GM11168 (cell line): ENCODE data around the gene SLC35F1.
"Not testable (repeated sequence)": the region's sequence is repeated elsewhere in the genome, so short reads cannot be mapped to it uniquely, and the experiment has no call there.

Experiments used
- in situ Hi-C: fragments of 300-500 bp; cut with MboI; formaldehyde crosslinking; loops from one replicate; pipeline ENCODE4 v1.12.0; 2022; ENCODE audit warnings: low sequenced_read_pairs; ENCODE audit not compliant: unreplicated experiment

SLC35F1 gene

DNA sequence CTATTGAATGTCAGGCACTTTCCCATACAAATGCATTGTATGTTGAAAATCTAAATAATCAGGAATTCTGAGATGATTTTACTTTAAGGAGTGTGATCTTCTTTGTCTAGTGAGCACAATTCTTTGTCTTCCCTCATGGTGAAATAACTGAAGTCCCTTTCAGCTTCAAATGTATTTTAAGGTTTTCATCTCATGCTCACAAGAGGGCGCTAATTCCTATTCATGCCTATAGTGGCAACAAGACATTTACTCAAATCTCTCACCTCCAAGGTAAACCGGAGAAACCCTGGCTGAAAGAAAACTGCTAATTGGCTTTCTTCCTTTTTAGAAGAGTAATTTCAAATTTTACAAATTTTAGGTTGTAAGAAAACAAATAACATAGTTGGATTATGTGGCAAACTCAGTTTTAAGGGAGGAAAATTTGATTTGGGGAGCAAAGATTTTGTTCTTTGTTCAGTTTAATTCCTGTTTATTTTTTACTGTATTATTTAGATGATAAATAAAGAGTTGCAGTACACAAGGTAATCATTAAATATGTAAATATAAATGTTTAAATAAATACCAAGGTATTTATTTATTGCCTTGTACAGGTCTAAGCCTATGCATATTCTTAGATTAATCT is 69.1 kb downstream of the SLC35F1 start:
- in situ Hi-C loops, result loop anchor here (25.0 kb wide), 1 partner anchor 261 kb away; no protein-coding TSS in a partner anchor

DNA sequence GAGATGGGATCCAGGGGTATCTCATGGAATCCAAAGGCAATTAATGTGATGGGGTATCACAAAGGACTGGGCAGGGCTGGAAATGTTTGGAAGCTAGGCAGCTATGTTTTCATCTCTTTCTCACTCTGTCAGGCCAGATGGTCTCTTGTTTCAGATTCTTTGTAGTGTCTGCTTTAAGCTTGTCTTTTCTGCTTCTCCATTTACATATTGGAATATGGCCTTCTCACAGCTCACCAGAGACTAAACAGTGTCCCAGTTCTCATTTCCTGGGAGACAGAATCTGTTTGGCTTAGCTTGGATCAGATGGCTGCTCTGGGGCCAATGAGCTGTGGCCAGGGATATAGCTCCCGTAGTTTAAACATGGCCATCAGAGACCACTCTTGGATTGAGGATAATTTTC is 78.9 kb downstream of the SLC35F1 start:
- in situ Hi-C loops, result loop anchor here (25.0 kb wide), 1 partner anchor 251 kb away; no protein-coding TSS in a partner anchor

GRCh38 chr6:117986396-117986795 is 79.3 kb downstream of the SLC35F1 start:
- in situ Hi-C loops, result loop anchor here (25.0 kb wide), 1 partner anchor 251 kb away; no protein-coding TSS in a partner anchor

DNA sequence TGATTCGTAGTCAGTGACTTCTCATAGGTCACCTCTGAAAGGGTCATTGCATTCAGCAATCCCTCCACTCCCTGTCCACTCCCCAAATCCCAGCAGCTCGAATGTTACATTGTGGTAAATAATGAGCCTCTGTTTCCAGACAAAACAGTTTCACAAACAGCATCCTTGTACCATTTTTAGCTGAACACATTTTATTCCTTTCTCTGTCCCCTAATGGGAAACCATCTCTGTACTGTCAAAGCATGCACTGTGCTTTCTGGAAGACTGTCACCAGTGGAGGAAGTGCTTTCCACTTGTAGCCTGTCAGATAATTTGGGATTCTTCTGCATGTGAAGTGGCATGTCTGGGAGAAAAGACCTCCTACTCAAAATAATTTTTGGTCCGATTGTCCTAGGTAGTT is 82.0 kb downstream of the SLC35F1 start:
- in situ Hi-C loops, result loop anchor here (25.0 kb wide), 1 partner anchor 248 kb away; no protein-coding TSS in a partner anchor

DNA sequence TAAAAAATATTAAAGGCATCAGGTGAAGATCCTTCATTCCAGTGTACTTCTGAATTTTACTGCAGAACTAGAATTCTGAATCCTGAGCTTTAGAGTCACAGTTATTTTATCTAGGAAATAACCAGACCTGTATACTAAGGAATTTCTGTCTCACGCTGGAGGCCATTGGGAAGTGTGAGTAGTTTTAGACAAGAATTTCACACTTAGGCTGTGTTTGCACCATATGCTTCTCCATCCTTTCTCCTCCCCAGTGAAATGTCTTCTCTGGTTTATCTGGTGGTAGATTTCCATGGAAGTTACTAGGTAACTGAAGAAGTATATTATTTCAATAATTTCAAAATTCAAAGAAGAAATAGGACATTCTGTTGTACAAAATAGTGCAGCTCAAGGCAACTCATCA is 83.1 kb downstream of the SLC35F1 start:
- in situ Hi-C loops, result loop anchor here (25.0 kb wide), 1 partner anchor 247 kb away; no protein-coding TSS in a partner anchor

DNA sequence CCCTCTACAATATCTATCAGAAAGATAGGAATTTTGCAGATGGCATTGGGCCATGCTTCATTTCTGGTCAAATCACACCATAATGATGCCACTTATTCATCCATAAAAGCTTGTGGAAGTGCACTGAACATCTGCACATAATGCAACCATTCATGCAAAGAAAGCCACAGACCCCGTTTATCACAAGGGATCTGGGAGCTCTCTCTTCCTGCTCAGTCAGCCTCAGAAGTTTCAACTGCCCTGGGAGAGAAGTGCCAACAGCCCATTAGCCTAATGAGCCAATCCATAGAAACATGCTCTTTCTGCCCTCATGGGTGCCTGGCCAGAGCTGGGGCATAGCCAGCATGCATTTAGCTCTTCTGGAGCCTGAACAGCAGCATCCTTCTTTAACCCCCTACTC is 85.8 kb downstream of the SLC35F1 start:
- in situ Hi-C loops, result loop anchor here (25.0 kb wide), 1 partner anchor 244 kb away; no protein-coding TSS in a partner anchor

- in situ Hi-C loops, result no loop called here
These were observed 105.9 kb downstream of the SLC35F1 start for GRCh38 chr6:118012944-118013343.

DNA sequence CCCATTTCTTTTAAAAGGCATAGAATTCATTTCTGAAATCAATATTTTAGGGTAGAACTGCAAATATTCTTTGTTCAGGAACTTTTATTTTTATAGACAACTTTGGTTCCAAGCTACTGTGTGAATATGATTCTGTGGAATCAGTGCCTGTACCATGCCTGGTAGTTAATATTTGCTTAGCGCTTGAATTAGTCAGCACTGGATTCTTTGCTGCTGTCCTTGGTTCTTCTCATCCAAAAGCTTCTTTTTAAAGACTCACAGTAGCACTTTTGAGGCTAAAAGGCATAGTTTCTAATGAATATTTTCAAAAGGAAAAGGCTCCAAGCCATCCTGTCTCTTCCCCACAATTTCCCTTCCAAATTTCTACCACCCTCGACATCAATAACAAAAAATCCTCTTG is 109.5 kb downstream of the SLC35F1 start:
- in situ Hi-C loops, result no loop called here

GRCh38 chr6:118017301-118017848 is 110.3 kb downstream of the SLC35F1 start:
- in situ Hi-C loops, result no loop called here

- in situ Hi-C loops, result no loop called here
These were observed 116.7 kb downstream of the SLC35F1 start for GRCh38 chr6:118023771-118024170.

GRCh38 chr6:118029967-118030366 is 122.9 kb downstream of the SLC35F1 start:
- in situ Hi-C loops, result no loop called here

- in situ Hi-C loops, result not testable (repeated sequence)
These were observed 130.4 kb downstream of the SLC35F1 start for GRCh38 chr6:118037479-118037878.

- in situ Hi-C loops, result no loop called here
These were observed 135.8 kb downstream of the SLC35F1 start for GRCh38 chr6:118042855-118043254.

DNA sequence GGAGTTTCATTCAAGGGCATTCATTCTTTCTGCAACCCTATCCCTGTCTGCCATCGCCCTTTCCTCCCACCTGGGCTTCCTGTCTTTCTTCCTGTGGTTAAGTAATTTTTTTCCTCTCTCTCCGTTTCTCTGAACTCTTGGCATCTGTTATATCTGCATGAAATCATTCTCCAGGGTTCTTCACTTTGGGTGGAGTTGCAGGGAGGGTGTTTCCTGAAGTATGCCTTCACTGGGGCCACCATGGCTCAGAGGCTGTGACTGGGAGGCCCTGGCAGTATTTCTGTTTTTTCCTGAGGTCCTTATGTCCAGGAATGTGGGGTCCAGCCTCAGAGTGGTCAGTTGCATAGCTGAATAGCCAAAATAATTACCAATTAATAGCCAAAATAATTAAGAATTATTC is 137.2 kb downstream of the SLC35F1 start:
- in situ Hi-C loops, result no loop called here

DNA sequence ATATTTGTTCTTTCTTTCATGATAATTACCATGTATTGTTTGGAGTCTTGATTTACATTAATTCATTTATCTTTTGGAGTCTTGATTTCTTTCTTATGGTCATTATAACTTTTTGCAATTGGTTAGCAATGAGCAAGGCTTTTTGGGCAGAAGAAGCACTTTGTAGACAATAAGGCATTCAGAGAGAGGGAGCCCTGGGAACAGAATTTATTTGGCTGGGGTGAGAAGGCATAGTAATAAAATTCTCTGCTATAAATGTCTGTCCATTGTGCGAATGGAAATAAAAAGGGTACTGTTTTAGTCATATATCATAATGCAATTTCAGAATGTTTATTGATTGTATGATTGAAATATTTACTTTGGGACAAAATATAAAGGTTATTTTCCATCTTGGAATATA is 147.0 kb downstream of the SLC35F1 start:
- in situ Hi-C loops, result no loop called here

DNA sequence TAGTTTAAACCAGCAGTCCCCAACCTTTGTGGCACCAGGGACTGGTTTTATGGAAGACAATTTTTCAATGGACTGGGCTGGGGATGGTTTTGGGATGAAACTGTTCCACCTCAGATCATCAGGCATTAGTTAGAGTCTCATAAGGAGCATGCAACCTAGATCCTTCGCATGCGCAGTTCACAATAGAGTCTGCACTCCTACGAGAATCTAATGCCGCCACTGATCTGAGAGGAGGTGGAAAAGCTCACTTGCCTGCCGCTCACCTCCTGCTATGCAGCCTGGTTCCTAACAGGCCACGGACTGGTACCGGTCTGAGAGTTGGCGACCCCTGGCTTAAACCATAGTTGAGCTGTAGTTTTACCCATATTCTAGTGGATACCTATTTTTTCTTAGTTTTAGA is 154.6 kb downstream of the SLC35F1 start:
- in situ Hi-C loops, result no loop called here

GRCh38 chr6:118080547-118080946 is 173.5 kb downstream of the SLC35F1 start:
- in situ Hi-C loops, result no loop called here

DNA sequence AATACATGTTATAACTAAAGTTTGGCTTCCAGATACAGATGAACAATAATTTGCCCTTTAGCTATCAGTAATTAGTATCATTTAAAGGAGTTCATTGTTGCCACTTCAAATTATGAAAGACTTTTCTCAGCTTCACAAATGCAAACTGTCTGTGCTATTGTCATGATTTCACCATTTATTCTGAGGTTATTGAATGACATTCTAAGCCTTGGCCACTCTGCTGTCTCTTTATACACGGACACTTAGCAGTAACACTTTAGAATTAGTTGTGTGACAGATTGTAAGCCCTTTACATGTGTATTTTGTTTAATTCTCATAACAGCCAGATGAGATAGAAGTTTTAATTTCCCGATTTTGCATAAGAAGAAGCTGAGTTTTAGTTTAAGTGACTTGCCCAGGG is 176.6 kb downstream of the SLC35F1 start:
- in situ Hi-C loops, result no loop called here

GRCh38 chr6:118085665-118086064 is 178.6 kb downstream of the SLC35F1 start:
- in situ Hi-C loops, result no loop called here

GRCh38 chr6:118086159-118086558 is 179.1 kb downstream of the SLC35F1 start:
- in situ Hi-C loops, result no loop called here

GRCh38 chr6:118092086-118092485 is 185.0 kb downstream of the SLC35F1 start:
- in situ Hi-C loops, result no loop called here

DNA sequence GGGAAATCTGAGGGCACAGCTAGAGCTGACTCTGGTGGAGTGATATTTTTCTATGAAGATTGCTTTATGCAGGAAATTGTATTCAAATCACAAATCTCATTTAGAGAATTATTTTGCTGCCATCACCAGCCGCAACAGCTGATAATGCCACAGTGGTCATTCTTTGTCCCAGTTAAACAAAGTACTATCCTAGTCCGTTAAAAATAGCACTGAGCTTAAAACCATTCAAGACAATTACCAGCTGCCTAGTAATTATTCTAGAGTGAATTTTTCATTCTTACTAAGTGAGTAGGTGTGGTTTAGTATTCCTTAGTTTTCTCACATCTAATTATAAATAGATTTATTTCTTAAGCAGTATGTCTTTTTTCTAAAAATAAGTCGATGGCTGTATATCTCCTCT is 190.5 kb downstream of the SLC35F1 start:
- in situ Hi-C loops, result no loop called here
